Ramos (cell line): Measurements from ENCODE around the gene SYNGAP1.

ENCODE experiments used
- in situ Hi-C: fragments of 300-500 bp; cut with MboI; formaldehyde crosslinking; loops from one replicate; pipeline ENCODE4 v1.14.3; 2022; ENCODE audit warnings: low sequenced_read_pairs; ENCODE audit not compliant: unreplicated experiment

Gene SYNGAP1

GRCh38 chr6:33434961-33435360 lies 15.1 kb downstream of the SYNGAP1 start:
- in situ Hi-C loops = no loop called here

GRCh38 chr6:33437666-33438065 lies 17.8 kb downstream of the SYNGAP1 start:
- in situ Hi-C loops = no loop called here

GRCh38 chr6:33438978-33439594 lies 19.2 kb downstream of the SYNGAP1 start:
- in situ Hi-C loops = no loop called here

GRCh38 chr6:33439956-33440648 lies 20.2 kb downstream of the SYNGAP1 start:
- in situ Hi-C loops = no loop called here

GRCh38 chr6:33440649-33441309 lies 20.9 kb downstream of the SYNGAP1 start:
- in situ Hi-C loops = no loop called here

- in situ Hi-C loops = no loop called here
Measured at GRCh38 chr6:33441457-33441856, 21.6 kb downstream of the SYNGAP1 start.

- in situ Hi-C loops = no loop called here
Measured at GRCh38 chr6:33442283-33442682, 22.4 kb downstream of the SYNGAP1 start.

- in situ Hi-C loops = no loop called here
Measured at GRCh38 chr6:33443025-33443424, 23.2 kb downstream of the SYNGAP1 start.

- in situ Hi-C loops = no loop called here
Measured at GRCh38 chr6:33443619-33444504, 24.0 kb downstream of the SYNGAP1 start.

GRCh38 chr6:33445119-33445603 lies 25.3 kb downstream of the SYNGAP1 start:
- in situ Hi-C loops = no loop called here

GRCh38 chr6:33446356-33446755 lies 26.5 kb downstream of the SYNGAP1 start:
- in situ Hi-C loops = no loop called here

- in situ Hi-C loops = no loop called here
Measured at GRCh38 chr6:33450434-33450833, 30.6 kb downstream of the SYNGAP1 start.

- in situ Hi-C loops = no loop called here
Measured at GRCh38 chr6:33451606-33452005, 31.7 kb downstream of the SYNGAP1 start.

- in situ Hi-C loops = no loop called here
Measured at GRCh38 chr6:33452496-33452895, 32.6 kb downstream of the SYNGAP1 start.

- in situ Hi-C loops = no loop called here
Measured at GRCh38 chr6:33453393-33454008, 33.6 kb downstream of the SYNGAP1 start.

- in situ Hi-C loops = no loop called here
Measured at GRCh38 chr6:33454009-33454946, 34.4 kb downstream of the SYNGAP1 start, which contains the start of gene ZBTB9. Gene ZBTB9, plus strand, starts transcription at chr6:33454576. Its CDS starts 525 bp downstream, at chr6:33455101.

- in situ Hi-C loops = no loop called here
Measured at GRCh38 chr6:33455051-33455450, 35.2 kb downstream of the SYNGAP1 start.

- in situ Hi-C loops = no loop called here
Measured at GRCh38 chr6:33456156-33456555, 36.3 kb downstream of the SYNGAP1 start.

- in situ Hi-C loops = no loop called here
Measured at GRCh38 chr6:33458676-33459075, 38.8 kb downstream of the SYNGAP1 start.
